ENCODE measurements around the gene TDRD1.

The TDRD1 gene

DNA sequence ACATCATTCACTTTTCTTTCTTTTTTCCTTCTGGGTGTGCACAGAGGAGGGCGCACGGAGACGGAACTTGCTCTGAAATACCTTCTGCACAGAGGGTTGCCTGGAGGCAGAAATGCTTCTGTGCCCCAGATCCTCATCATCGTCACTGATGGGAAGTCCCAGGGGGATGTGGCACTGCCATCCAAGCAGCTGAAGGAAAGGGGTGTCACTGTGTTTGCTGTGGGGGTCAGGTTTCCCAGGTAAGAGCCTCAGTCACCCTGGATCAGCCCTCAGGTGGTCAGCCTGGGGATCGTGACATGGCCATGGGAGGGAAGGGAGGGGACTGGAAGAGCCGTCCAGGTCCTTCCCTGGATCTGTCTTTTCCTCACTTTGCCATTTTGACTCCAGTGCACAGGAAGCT is 93.5 kb downstream of the TDRD1 start:
- no peak for DNase-seq

DNA sequence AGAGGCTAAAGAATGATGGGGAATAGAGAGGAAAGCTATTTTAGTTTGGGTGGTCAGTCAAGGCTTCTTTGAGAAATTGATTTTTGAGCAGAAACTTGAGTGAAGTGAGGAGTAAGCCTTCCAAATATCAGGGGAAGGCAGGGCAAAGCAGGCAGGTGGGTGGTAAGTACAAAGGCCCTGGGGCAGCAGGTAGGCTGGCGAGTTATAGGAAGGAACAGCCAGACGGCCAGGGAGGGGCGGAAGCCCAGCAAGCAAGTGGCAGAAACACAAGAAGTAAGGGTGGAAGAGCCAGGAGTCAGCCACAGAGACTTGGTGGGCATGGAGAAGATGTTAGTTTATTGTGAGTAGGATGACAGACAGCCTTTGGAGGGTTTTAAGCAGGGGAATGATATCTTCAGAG is 94.8 kb downstream of the TDRD1 start:
- no peak for DNase-seq

DNA sequence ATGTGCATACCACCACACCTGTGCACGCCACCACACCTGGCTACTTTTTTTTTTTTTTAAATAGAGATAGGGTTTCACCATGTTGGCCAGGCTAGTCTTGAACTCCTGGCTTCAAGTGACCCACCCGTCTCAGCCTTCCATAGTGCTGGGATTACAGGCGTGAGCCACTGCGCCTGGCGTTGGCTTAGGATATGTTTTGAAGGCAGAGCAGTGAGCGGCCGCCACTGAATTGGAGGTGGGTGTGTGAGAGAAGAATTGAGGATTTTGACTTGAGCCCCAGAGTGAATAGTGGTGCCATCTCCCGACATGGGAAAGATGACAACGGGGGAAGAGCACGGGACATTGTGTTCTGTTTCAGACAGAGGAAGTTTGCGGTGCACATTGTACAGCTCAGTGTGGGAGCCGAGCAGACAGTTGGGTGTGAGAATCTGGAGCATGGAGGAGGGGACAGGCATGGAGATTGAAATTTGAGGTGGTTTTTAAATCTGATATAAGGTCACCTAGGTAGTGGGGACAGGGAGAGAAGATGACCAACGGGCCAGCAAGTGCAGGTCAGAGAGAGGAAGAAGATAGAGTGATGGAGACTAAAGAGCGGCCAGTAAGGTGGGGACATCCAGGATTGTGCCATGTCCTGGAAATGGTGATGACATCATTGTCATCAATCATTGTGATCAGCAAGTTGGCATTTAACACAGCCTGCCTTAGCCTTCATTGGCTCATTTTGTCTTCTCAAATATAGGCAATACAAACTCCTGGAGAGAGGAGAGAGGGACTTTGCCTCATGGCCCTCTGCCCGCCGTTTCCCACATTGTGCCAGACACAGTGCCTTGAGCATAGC is 95.7 kb downstream of the TDRD1 start:
- DNase-seq: no peak

DNA sequence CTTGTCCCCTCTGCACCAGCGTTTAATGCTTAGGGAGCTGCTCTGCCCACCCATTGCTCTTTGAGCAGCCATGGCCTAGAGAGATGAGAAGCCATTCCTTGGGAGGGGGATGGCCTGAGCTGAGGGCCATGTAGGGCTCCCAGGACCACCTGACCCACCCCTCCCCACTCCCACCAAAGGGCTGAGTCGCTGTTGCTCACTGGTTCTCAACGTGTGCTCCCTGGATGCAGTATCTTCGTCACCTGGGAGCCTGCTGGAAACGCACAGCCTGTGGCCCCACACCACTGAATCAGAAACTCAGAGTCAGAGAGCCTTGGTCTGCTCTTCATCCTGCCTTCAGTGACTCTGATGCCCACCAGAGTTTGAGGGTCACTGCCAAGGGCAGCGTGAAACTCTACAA is 96.9 kb downstream of the TDRD1 start:
- no peak for DNase-seq

DNA sequence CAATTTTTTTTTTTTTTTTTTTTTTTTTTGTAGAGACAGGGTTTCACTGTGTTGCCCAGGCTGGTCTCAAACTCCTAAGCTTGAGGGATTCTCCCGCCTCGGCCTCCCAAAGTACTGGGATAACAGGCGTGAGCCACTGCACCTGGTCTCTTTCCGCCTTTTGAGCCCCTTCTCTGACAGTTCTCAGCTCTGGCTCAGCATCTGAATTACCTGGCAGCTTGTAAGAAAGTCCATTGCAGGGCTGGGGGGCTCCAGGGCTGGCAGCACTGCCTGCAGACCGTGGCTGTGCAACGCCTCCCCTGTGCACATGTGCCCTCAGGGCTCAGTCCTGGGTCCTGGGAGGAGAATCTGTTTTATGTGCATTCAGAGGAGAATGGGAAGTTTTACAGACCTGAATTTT is 97.5 kb downstream of the TDRD1 start:
- no peak for DNase-seq

DNA sequence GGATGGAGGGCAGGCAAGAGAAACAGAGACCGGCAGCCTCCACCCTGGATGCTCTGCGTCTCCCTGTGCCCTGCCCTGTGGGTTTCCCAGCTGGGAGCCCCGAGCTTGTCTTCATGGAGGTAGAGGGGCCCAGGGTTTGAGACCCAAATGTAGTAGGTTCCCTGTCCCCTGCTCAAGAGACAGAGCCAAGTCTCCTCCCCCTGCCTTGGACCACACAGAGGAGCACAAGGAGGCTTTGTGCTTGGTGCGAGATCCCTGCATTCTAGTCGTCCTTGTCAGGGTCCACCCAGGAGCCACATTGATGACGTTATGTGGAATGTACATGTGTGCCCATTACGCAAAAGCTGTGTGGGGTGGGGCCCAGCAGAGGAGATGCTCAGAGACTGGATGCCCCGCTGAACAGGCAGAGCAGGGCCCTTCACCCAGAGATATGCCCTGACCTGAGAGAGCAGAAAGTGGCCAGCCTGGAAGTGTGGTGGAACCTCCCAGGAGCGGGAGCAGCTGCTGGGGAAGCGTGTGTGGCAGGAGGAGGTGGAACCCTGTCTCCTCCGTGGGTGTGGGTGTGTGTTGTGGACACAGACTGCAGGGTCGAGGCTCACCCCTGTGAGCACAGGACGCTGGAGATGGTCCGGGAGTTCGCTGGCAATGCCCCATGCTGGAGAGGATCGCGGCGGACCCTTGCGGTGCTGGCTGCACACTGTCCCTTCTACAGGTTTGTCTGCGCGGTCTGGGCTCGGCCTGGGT is 99.2 kb downstream of the TDRD1 start:
- no peak for DNase-seq

DNA sequence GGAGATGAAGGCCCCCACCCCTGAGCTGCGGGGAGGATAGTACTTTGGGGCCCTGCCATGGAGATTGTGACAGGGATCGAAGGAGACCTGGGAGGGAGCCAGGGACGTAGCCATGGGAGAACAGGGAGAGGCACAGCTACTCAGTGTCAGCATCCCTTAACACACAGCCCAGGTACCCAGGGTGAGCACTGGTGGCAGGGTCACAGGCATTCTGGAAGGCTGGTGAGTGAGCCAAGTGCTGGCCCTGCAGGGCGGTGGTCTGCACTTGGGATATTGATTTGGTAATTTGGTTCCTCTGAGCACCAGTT is 99.7 kb downstream of the TDRD1 start:
- DNase-seq: no peak

DNA sequence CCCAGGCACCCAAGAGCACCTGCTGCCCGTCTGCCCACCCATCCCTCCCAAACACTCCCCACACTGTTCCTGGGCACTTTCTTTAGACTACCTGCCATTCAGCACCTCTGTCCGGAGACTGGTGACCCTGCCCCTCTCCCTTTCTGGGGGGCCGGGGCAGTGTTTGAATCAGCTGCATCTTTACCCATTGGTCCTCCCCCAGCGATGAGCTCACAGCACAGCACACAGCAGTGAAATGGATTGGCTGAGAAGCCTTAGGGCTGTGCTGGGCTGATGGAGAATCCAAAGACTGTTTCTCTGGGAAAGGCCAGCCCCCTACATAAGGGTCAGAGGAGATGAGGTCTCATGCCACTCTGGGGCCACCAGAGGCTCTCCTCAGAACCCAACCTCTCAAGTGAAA is 100.1 kb downstream of the TDRD1 start:
- no peak for DNase-seq

DNA sequence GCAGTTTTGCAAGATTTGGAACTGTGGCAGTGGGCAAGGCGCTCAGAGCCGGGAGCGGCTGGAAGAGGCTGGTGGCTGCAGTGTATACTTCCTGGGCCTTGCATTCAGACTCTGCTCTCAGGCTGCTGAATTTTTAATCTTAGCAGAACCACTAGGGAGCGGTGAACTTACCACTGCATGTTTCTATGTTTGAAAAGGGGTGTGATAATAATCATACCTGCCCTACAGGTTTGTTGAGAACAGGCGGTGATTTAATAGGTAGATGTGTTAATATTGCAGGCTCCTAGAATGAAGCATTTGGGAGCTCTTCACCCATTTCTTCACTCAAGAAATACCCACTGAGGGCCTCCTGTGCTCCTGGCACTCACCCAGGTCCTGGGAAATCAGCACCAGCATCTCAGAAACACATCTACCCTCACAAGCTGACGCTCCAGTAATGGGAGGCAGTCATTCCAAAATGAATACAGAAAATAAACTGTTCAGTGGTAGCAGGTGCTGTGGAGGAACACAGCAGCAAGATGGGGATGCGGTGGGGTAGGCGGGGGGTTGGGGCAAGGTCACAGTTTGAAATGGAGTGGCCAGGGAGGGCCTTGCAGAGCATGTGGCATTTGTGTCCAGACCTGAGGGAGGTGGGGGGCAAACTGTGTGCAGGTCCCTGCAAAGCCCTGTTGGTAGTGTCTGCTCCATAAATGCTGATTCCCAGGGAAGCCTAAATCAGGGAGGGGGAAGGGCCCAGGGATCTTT is 100.9 kb downstream of the TDRD1 start:
- no peak for DNase-seq

DNA sequence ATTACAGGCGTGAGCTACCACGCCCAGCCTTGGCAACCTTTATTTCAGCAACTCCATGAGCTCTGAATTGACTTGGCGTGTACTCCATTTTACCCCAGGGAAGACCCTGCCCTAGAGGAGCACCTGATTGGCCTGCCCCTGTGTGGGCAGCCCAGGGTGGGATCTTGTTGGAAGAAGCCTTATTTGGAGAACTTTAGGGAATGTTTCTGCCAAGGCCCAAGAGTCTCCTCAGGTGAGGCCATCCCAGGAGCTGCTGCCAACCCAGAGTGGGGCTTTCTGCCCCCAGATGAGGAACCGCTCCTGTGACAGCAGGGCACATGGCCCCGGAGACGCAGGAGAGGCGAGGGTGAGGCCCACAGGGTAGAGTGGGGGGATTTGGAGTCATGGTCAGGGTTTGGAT is 101.9 kb downstream of the TDRD1 start:
- DNase-seq: no peak

DNA sequence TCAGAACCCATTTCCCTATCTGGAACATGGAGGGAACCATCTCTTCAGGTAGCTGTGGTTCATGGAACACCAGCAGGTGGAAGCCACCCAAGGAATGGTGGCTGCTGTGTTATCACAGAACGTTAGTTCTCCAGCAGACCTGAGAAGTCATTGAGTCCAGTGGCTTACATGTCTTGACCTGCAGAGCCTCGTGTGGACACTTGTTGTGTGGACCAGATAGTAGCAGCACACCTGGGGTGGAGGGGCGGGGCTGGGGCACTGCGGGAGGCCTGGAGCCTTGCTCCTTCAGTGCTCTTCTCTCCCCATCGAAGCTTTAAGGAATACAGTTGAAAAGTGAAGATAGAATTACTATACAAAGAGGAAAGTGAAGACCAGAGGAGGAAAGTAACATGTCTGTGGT is 102.3 kb downstream of the TDRD1 start:
- DNase-seq: no peak

Measured in HCEC 1CT (cell line).